DOHH2 (cell line): Measurements from ENCODE around the gene ZNF385B.
"Not testable (repeated sequence)": the region's sequence is repeated elsewhere in the genome, so short reads cannot be mapped to it uniquely, and the experiment has no call there.

ENCODE experiments used
- H3F3A ChIP-seq: fragments of 200-600 bp; sonication (generic), shearing (Covaris generic); 2 replicates; pipeline ENCODE4 v1.6.0; 2016; ENCODE audit warnings: antibody characterized with exemption, mild to moderate bottlenecking; ENCODE audit not compliant: control insufficient read depth, insufficient read depth
- H3K27ac ChIP-seq: fragments of 200-600 bp; sonication (generic); 2 replicates; pipeline ENCODE4 v1.5.1; 2014; ENCODE audit warnings: low read depth, mild to moderate bottlenecking, low read length, moderate library complexity
- H3K27me3 ChIP-seq: fragments of 200-600 bp; sonication (generic); 2 replicates; pipeline ENCODE4 v1.6.1; 2014; ENCODE audit warnings: mild to moderate bottlenecking, low read length, mixed read lengths; ENCODE audit not compliant: control insufficient read depth
- H3K36me3 ChIP-seq: fragments of 200-600 bp; sonication (generic); 2 replicates; pipeline ENCODE4 v1.6.1; 2014; ENCODE audit warnings: mild to moderate bottlenecking, low read length, moderate library complexity, mixed read lengths; ENCODE audit not compliant: control insufficient read depth
- H3K4me1 ChIP-seq: fragments of 200-600 bp; sonication (generic); 2 replicates; pipeline ENCODE4 v1.6.1; 2014; ENCODE audit warnings: mild to moderate bottlenecking, low read length, mixed read lengths; ENCODE audit not compliant: control insufficient read depth
- H3K4me2 ChIP-seq: fragments of 200-600 bp; sonication (generic); 2 replicates; pipeline ENCODE4 v1.6.0; 2014; ENCODE audit warnings: mild to moderate bottlenecking, low read length, moderate library complexity
- H3K4me3 ChIP-seq: fragments of 200-600 bp; sonication (generic); 2 replicates; pipeline ENCODE4 v1.5.1; 2014; ENCODE audit warnings: mild to moderate bottlenecking, low read length, mixed read lengths
- H3K79me2 ChIP-seq: fragments of 200-600 bp; sonication (generic); 2 replicates; pipeline ENCODE4 v1.6.1; 2014; ENCODE audit warnings: mild to moderate bottlenecking, low read length, mixed read lengths; ENCODE audit not compliant: control insufficient read depth
- H3K9me2 ChIP-seq: fragments of 200-600 bp; sonication (generic); replicated peaks from 2 replicates; pipeline ENCODE4 v1.6.1; 2014; ENCODE audit warnings: mild to moderate bottlenecking, low read length, mixed read lengths; ENCODE audit not compliant: control insufficient read depth
- H3K9me3 ChIP-seq: fragments of 200-600 bp; sonication (generic); 2 replicates; pipeline ENCODE4 v1.6.1; 2014; ENCODE audit warnings: antibody characterized with exemption, low read length, mixed read lengths; ENCODE audit not compliant: control insufficient read depth, insufficient read depth
- H4K20me1 ChIP-seq: fragments of 200-600 bp; sonication (generic); 2 replicates; pipeline ENCODE4 v1.6.0; 2014; ENCODE audit warnings: low read depth, mild to moderate bottlenecking, antibody characterized with exemption, low read length, moderate library complexity; ENCODE audit not compliant: control insufficient read depth, insufficient read depth
- CTCF ChIP-seq: fragments of 200-600 bp; sonication (generic); IDR thresholded peaks from one replicate; pipeline ENCODE4 v1.5.1; 2014; ENCODE audit warnings: antibody characterized with exemption, mild to moderate bottlenecking, low read depth, low read length; ENCODE audit not compliant: poor library complexity, severe bottlenecking
- EZH2phosphoT487 ChIP-seq: fragments of 200-600 bp; sonication (generic); IDR thresholded peaks from 2 replicates; pipeline ENCODE4 v1.6.1; 2017; ENCODE audit warnings: borderline replicate concordance, mild to moderate bottlenecking, antibody characterized with exemption, low read length, moderate library complexity, mixed read lengths

ZNF385B gene

GRCh38 chr2:179785902-179786301, 75.5 kb downstream of the ZNF385B start:
- no peaks in the 10 kb centered on the region for H3K9me2 ChIP-seq
- H3K27ac ChIP-seq = no peak overlapping the region
- H4K20me1 ChIP-seq = no peaks in the 10 kb centered on the region
- H3K27me3 ChIP-seq = no peaks in the 10 kb centered on the region
- no peak overlapping the region for H3K4me3 ChIP-seq
- no peaks in the 10 kb centered on the region for H3K9me3 ChIP-seq
- peaks cover 31% of the 10 kb centered on the region for H3K79me2 ChIP-seq
- no peaks in the 10 kb centered on the region for H3K36me3 ChIP-seq
- H3K4me2 ChIP-seq = no peak overlapping the region
- H3K4me1 ChIP-seq = no peaks in the 10 kb centered on the region
- no peaks in the 10 kb centered on the region for H3F3A ChIP-seq
- TF ChIP-seq EZH2phosphoT487 = no peak
- TF ChIP-seq CTCF = no peak

GRCh38 chr2:179782346-179782745, 79.1 kb downstream of the ZNF385B start:
- not testable (repeated sequence) for H3K4me2 ChIP-seq, H3K36me3 ChIP-seq, H3K4me3 ChIP-seq, H3F3A ChIP-seq, H3K9me2 ChIP-seq, H3K27ac ChIP-seq, H4K20me1 ChIP-seq, H3K27me3 ChIP-seq, H3K9me3 ChIP-seq, H3K4me1 ChIP-seq
- peaks cover 32% of the 10 kb centered on the region for H3K79me2 ChIP-seq

DNA sequence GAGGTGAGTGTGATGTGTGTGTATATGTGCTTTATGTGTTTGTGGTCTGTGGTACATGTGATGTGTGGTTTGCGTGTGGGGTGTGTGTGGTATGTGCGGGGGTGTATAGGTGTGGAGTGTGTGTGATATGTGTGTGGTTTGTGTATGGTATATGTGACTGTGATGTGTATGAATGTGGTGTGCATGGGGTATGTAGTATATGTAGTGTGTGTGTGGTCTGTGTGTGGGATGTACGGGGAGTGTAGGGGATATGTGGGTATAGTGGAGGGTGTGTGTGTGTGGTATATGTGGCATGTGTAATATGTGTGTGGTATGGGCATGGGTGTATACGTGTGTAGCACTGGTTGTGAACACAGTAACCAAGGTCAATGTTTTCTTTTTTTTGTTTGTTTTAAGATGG, 87.4 kb downstream of the ZNF385B start:
- H3K79me2 ChIP-seq = no peaks in the 10 kb centered on the region
- no peak overlapping the region for H3K4me2 ChIP-seq
- H3K27me3 ChIP-seq = no peaks in the 10 kb centered on the region
- no peaks in the 10 kb centered on the region for H4K20me1 ChIP-seq
- no peaks in the 10 kb centered on the region for H3F3A ChIP-seq
- H3K9me2 ChIP-seq = no peaks in the 10 kb centered on the region
- no peak overlapping the region for H3K4me3 ChIP-seq
- no peak overlapping the region for H3K27ac ChIP-seq
- TF ChIP-seq CTCF (no peak), EZH2phosphoT487 (no peak)
- no peaks in the 10 kb centered on the region for H3K4me1 ChIP-seq
- H3K9me3 ChIP-seq = no peaks in the 10 kb centered on the region
- peaks cover 9% of the 10 kb centered on the region; the same call in 1 of the 2 replicates for H3K36me3 ChIP-seq

- TF ChIP-seq CTCF (no peak), EZH2phosphoT487 (no peak)
- Histone ChIP-seq H3K4me3 (no peak overlapping the region), H3K36me3 (peaks cover 9% of the 10 kb centered on the region; the same call in 1 of the 2 replicates), H3K27me3 (no peaks in the 10 kb centered on the region), H3K79me2 (no peaks in the 10 kb centered on the region), H4K20me1 (no peaks in the 10 kb centered on the region), H3F3A (no peaks in the 10 kb centered on the region), H3K9me3 (no peaks in the 10 kb centered on the region), H3K27ac (no peak overlapping the region), H3K4me1 (no peaks in the 10 kb centered on the region), H3K4me2 (no peak overlapping the region), H3K9me2 (no peaks in the 10 kb centered on the region)
Observed at GRCh38 chr2:179772346-179772745, 89.1 kb downstream of the ZNF385B start.
